Keratinocyte (primary cell): ENCODE results near the gene CLECL1. TPM values are rescaled to one million over a fixed set of nuclear protein-coding genes. Genes with fewer than 3 reads are reported as not detected.
"Not testable (repeated sequence)": the region's sequence is repeated elsewhere in the genome, so short reads cannot be mapped to it uniquely, and the experiment has no call there.

Experiments
- DNase-seq: peaks from one replicate; pipeline ENCODE4 v3.0.0-alpha.2; 2011; ENCODE audit warnings: low read depth, missing footprints, low spot score
- FAIRE-seq: peaks from 2 replicates; lab custom pipeline; 2011; peaks lifted over from hg19 to GRCh38; lab: Jason Lieb, UNC
- H2AFZ ChIP-seq: 2 replicates; pipeline ENCODE4 v1.6.0; 2012; ENCODE audit warnings: low read length, control low read depth, inconsistent platforms; ENCODE audit not compliant: control insufficient read depth
- H3K27ac ChIP-seq: 2 replicates; pipeline ENCODE4 v1.5.1; 2011; ENCODE audit warnings: low read length; ENCODE audit not compliant: control insufficient read depth, insufficient read depth
- H3K27me3 ChIP-seq: 3 replicates; pipeline ENCODE4 v1.6.0; 2011; ENCODE audit warnings: low read length; ENCODE audit not compliant: control insufficient read depth, insufficient read depth; ENCODE audit errors: extremely low read depth
- H3K36me3 ChIP-seq, 2 experiments: 2 replicates in 1 of 2; 3 replicates in 1 of 2; pipeline ENCODE4 v1.5.1; 2011; ENCODE audit warnings: low read length in 2 of 2, mild to moderate bottlenecking in 1 of 2; ENCODE audit not compliant: control insufficient read depth in 2 of 2, insufficient read depth in 2 of 2; ENCODE audit errors: extremely low read depth in 1 of 2
- H3K4me1 ChIP-seq: 3 replicates; pipeline ENCODE4 v1.5.1; 2011; ENCODE audit warnings: low read length; ENCODE audit not compliant: control insufficient read depth, insufficient read depth; ENCODE audit errors: extremely low read depth
- H3K4me2 ChIP-seq: 3 replicates; pipeline ENCODE4 v1.6.0; 2011; ENCODE audit warnings: low read depth, low read length; ENCODE audit not compliant: control insufficient read depth, insufficient read depth; ENCODE audit errors: extremely low read depth
- H3K4me3 ChIP-seq, 3 experiments: fragments of 200-600 bp in 1 of 3; sonication (generic) in 1 of 3; 2 replicates in 2 of 3; 3 replicates in 1 of 3; pipeline ENCODE4 v1.5.1; 2011 to 2016; ENCODE audit warnings: low read length in 3 of 3, mild to moderate bottlenecking in 3 of 3, control low read depth in 2 of 3, inconsistent platforms in 1 of 3, low read depth in 1 of 3, mixed read lengths in 1 of 3, mixed run types in 1 of 3, moderate library complexity in 1 of 3; ENCODE audit not compliant: control insufficient read depth in 2 of 3, insufficient read depth in 2 of 3; ENCODE audit errors: extremely low read depth in 1 of 3
- H3K79me2 ChIP-seq: 2 replicates; pipeline ENCODE4 v1.6.0; 2012; ENCODE audit warnings: low read length; ENCODE audit not compliant: control insufficient read depth, insufficient read depth
- H3K9ac ChIP-seq: 3 replicates; pipeline ENCODE4 v1.6.0; 2011; ENCODE audit warnings: low read length; ENCODE audit not compliant: control insufficient read depth, insufficient read depth; ENCODE audit errors: extremely low read depth
- H3K9me1 ChIP-seq: 3 replicates; pipeline ENCODE4 v1.6.0; 2011; ENCODE audit warnings: low read length; ENCODE audit not compliant: control insufficient read depth, insufficient read depth; ENCODE audit errors: extremely low read depth
- H3K9me3 ChIP-seq: 2 replicates; pipeline ENCODE4 v1.5.1; 2012; ENCODE audit warnings: low read depth, low read length; ENCODE audit not compliant: control insufficient read depth
- H4K20me1 ChIP-seq: 3 replicates; pipeline ENCODE4 v1.6.0; 2011; ENCODE audit warnings: low read length; ENCODE audit not compliant: control insufficient read depth, insufficient read depth; ENCODE audit errors: extremely low read depth
- CTCF ChIP-seq, 3 experiments: IDR thresholded peaks in 1 of 3; conservative IDR thresholded peaks in 1 of 3; optimal IDR thresholded peaks in 1 of 3; 2 replicates in 2 of 3; 3 replicates in 1 of 3; pipeline versions ENCODE3 to v1.5.1; 2011; ENCODE audit warnings: low read length in 3 of 3, mild to moderate bottlenecking in 3 of 3, moderate library complexity in 2 of 3, control low read depth in 1 of 3, inconsistent platforms in 1 of 3; ENCODE audit not compliant: insufficient read depth in 2 of 3; ENCODE audit errors: extremely low read depth in 1 of 3
- EZH2 ChIP-seq: IDR thresholded peaks from one replicate; pipeline ENCODE4 v1.6.1; 2012; ENCODE audit warnings: inconsistent platforms, mild to moderate bottlenecking, low read length, moderate library complexity
- dilution Hi-C: fragments of 300-500 bp; cut with MboI; formaldehyde crosslinking; loops from one replicate; pipeline ENCODE4 v1.7.0; 2020; ENCODE audit warnings: low sequenced_read_pairs; ENCODE audit not compliant: extremely low pct_ligation_motif_present
- polyA plus RNA-seq, 5 experiments: library from polyadenylated mRNA; depleted of rRNA in 3 of 5; stranded (reverse) in 3 of 5; stranded (forward) in 1 of 5; unstranded in 1 of 5; fragments of >200 nt; gene quantifications; 1 replicate in 1 of 5; 2 replicates in 3 of 5; 3 replicates in 1 of 5; pipeline versions ENCODE4 v1.2.1 to v1.2.3, GENCODE V29; 2011 to 2012; ENCODE audit warnings: missing spikeins in 2 of 5, low read depth in 1 of 5, low replicate concordance in 1 of 5

Gene CLECL1
- polyA plus RNA-seq, 1 donor (not counting 4 experiments of a cell fraction or from before 2014, with no cell fraction given), result not detected

GRCh38 chr12:9718968-9719367 is 13.9 kb downstream of the CLECL1 start:
- no peak overlapping the region for H3K4me2 ChIP-seq
- H2AFZ ChIP-seq, result no peak overlapping the region
- H4K20me1 ChIP-seq, result no peaks in the 10 kb centered on the region
- H3K4me1 ChIP-seq, result peaks cover 7% of the 10 kb centered on the region
- H3K4me3 ChIP-seq, result no peak overlapping the region
- no peak for DNase-seq
- no peaks in the 10 kb centered on the region for H3K79me2 ChIP-seq
- no peaks in the 10 kb centered on the region for H3K27me3 ChIP-seq
- H3K9ac ChIP-seq, result no peak overlapping the region
- FAIRE-seq, result no peak
- dilution Hi-C loops, result no loop called here
- no peak overlapping the region for H3K27ac ChIP-seq
- H3K9me3 ChIP-seq, result no peaks in the 10 kb centered on the region
- H3K9me1 ChIP-seq, result no peaks in the 10 kb centered on the region
- TF ChIP-seq EZH2 (no peak), CTCF (optimal IDR thresholded peaks at IDR 0.05 in 1 of 3, IDR thresholded peaks at IDR 0.05 in 1 of 3, conservative IDR thresholded peaks at IDR 0.05 in 1 of 3; ENCODE audit: extremely low read depth in 1 of 3, insufficient read depth in 2 of 3, low read length in 3 of 3) (no peak)
- no peaks in the 10 kb centered on the region for H3K36me3 ChIP-seq

GRCh38 chr12:9717070-9717925 is 15.6 kb downstream of the CLECL1 start:
- Histone ChIP-seq H3K27ac (no peak overlapping the region), H3K27me3 (no peaks in the 10 kb centered on the region), H3K79me2 (no peaks in the 10 kb centered on the region), H3K4me1 (peaks cover 7% of the 10 kb centered on the region), H3K9me1 (no peaks in the 10 kb centered on the region), H4K20me1 (no peaks in the 10 kb centered on the region), H3K9ac (no peak overlapping the region), H3K4me3 (no peak overlapping the region), H3K9me3 (no peaks in the 10 kb centered on the region), H3K4me2 (no peak overlapping the region), H2AFZ (no peak overlapping the region), H3K36me3 (no peaks in the 10 kb centered on the region)
- dilution Hi-C loops, result no loop called here
- FAIRE-seq, result no peak
- TF ChIP-seq EZH2 (no peak), CTCF (optimal IDR thresholded peaks at IDR 0.05 in 1 of 3, IDR thresholded peaks at IDR 0.05 in 1 of 3, conservative IDR thresholded peaks at IDR 0.05 in 1 of 3; ENCODE audit: extremely low read depth in 1 of 3, insufficient read depth in 2 of 3, low read length in 3 of 3) (no peak)
- no peak for DNase-seq

GRCh38 chr12:9713032-9713558 is 19.8 kb downstream of the CLECL1 start:
- H3K4me1 ChIP-seq, dilution Hi-C loops, H3K79me2 ChIP-seq, H3K9me1 ChIP-seq, H2AFZ ChIP-seq, H4K20me1 ChIP-seq, H3K36me3 ChIP-seq, H3K27ac ChIP-seq, H3K27me3 ChIP-seq, H3K9ac ChIP-seq, H3K4me2 ChIP-seq, H3K9me3 ChIP-seq, FAIRE-seq, H3K4me3 ChIP-seq, DNase-seq: not testable (repeated sequence)
